PC-9 (cell line): ENCODE measurements around the gene TRANK1.
"Not testable (repeated sequence)": the region's sequence is repeated elsewhere in the genome, so short reads cannot be mapped to it uniquely, and the experiment has no call there.

Experiments
- EZH2 ChIP-seq: fragments of 200-600 bp; sonication (generic); IDR thresholded peaks from 2 replicates; pipeline ENCODE4 v1.8.0; 2017; ENCODE audit warnings: antibody characterized with exemption, low read depth
- TF ChIP-seq, protein P1 (sequence below): fragments of 200-600 bp; sonication (generic); conservative IDR thresholded peaks from 2 replicates; pipeline ENCODE4 v1.6.1; 2017; ENCODE audit warnings: mixed run types, antibody characterized with exemption, mild to moderate bottlenecking, moderate library complexity

DNA sequence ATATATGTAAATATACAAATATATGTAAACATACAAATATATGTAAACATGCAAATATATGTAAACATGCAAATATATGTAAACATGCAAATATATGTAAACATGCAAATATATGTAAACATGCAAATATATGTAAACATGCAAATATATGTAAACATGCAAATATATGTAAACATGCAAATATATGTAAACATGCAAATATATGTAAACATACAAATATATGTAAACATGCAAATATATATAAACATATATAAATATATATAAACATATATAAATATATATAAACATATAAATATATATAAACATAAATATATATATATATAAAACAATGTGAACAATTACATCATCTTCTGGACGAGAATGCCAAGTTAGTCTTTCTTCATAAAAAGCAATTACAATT, 65.0 kb downstream of the TRANK1 start:
- not testable (repeated sequence) for TF ChIP-seq EZH2
- TF ChIP-seq, protein P1, sequence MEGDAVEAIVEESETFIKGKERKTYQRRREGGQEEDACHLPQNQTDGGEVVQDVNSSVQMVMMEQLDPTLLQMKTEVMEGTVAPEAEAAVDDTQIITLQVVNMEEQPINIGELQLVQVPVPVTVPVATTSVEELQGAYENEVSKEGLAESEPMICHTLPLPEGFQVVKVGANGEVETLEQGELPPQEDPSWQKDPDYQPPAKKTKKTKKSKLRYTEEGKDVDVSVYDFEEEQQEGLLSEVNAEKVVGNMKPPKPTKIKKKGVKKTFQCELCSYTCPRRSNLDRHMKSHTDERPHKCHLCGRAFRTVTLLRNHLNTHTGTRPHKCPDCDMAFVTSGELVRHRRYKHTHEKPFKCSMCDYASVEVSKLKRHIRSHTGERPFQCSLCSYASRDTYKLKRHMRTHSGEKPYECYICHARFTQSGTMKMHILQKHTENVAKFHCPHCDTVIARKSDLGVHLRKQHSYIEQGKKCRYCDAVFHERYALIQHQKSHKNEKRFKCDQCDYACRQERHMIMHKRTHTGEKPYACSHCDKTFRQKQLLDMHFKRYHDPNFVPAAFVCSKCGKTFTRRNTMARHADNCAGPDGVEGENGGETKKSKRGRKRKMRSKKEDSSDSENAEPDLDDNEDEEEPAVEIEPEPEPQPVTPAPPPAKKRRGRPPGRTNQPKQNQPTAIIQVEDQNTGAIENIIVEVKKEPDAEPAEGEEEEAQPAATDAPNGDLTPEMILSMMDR = not testable (repeated sequence)
